GM12878 (cell line): ENCODE results near the gene JADE1. TPM values are rescaled to one million over a fixed set of nuclear protein-coding genes. Genes with fewer than 3 reads are reported as not detected.

ENCODE experiments used
- ATAC-seq: fragments of 200-7000 bp; cut with Tn5 transposase; 3 replicates; pipeline ENCODE4 v1.9.1; 2020; ENCODE audit warnings: mild to moderate bottlenecking, moderate library complexity
- BruUV-seq: library from RNA; stranded (reverse); fragments of 400-500 nt; replicated peaks from 2 replicates; lab custom pipeline; 2021; lab: Mats Ljungman, UMichigan
- CTCF ChIA-PET: fragments of 300-600 bp; sonication (Branson Sonifier 250); formaldehyde crosslinking; extraction: SDS; loops from one replicate; lab custom pipeline; 2021; ENCODE audit warnings: inconsistent platforms; lab: Yijun Ruan, JAX
- POLR2A ChIA-PET: fragments of 350-600 bp; formaldehyde crosslinking; extraction: SDS; loops from one replicate; lab custom pipeline; 2021; ENCODE audit warnings: inconsistent platforms; lab: Charles Lee
- RAD21 ChIA-PET: fragments of 300-600 bp; sonication (Branson Sonifier 250); formaldehyde crosslinking; loops from one replicate; lab custom pipeline; 2023; ENCODE audit warnings: antibody characterized with exemption; ENCODE audit not compliant: unreplicated experiment; lab: Charles Lee
- SMC1A ChIA-PET: fragments of 300-600 bp; sonication (Branson Sonifier 250); formaldehyde crosslinking; loops from one replicate; lab custom pipeline; 2023; ENCODE audit not compliant: unreplicated experiment, uncharacterized antibody; lab: Charles Lee
- DNase-seq: peaks from one replicate; pipeline ENCODE4 v3.0.0-alpha.2; 2011; ENCODE audit warnings: low read depth, low spot score
- FAIRE-seq: peaks from 3 replicates; lab custom pipeline; 2011; peaks lifted over from hg19 to GRCh38; lab: Jason Lieb, UNC
- H2AFZ ChIP-seq: 2 replicates; pipeline ENCODE4 v1.6.0; 2011; ENCODE audit warnings: low read depth, low read length, control low read depth; ENCODE audit not compliant: control insufficient read depth
- H3K27ac ChIP-seq: 2 replicates; pipeline ENCODE4 v1.5.1; 2011; ENCODE audit warnings: control low read depth; ENCODE audit not compliant: control insufficient read depth, insufficient read depth
- H3K27me3 ChIP-seq, 2 experiments: replicated peaks in 1 of 2; 2 replicates each; pipeline versions ENCODE4 v1.6.0 to v1.6.1; 2011; ENCODE audit warnings: low read length in 1 of 2; ENCODE audit not compliant: control insufficient read depth in 2 of 2, insufficient read depth in 2 of 2
- H3K36me3 ChIP-seq, 2 experiments: 2 replicates each; pipeline ENCODE4 v1.5.1; 2011; ENCODE audit warnings: low read length in 1 of 2; ENCODE audit not compliant: control insufficient read depth in 2 of 2, insufficient read depth in 2 of 2
- H3K4me1 ChIP-seq: 2 replicates; pipeline ENCODE4 v1.6.1; 2011; ENCODE audit warnings: mild to moderate bottlenecking, low read length, moderate library complexity, mixed read lengths; ENCODE audit not compliant: control insufficient read depth, insufficient read depth
- H3K4me2 ChIP-seq: 2 replicates; pipeline ENCODE4 v1.6.0; 2011; ENCODE audit warnings: control low read depth; ENCODE audit not compliant: control insufficient read depth, insufficient read depth
- H3K4me3 ChIP-seq: fragments of 200-600 bp; sonication (generic); 2 replicates; pipeline ENCODE4 v1.5.1; 2016
- H3K79me2 ChIP-seq: 2 replicates; pipeline ENCODE4 v1.6.0; 2011; ENCODE audit warnings: low read length; ENCODE audit not compliant: control insufficient read depth, insufficient read depth
- H3K9ac ChIP-seq: 2 replicates; pipeline ENCODE4 v1.8.0; 2011; ENCODE audit warnings: low read length, control low read depth, mixed read lengths; ENCODE audit not compliant: control insufficient read depth, insufficient read depth
- H3K9me3 ChIP-seq: replicated peaks from 3 replicates; pipeline ENCODE4 v1.5.1; 2011; ENCODE audit warnings: mild to moderate bottlenecking, low read length; ENCODE audit not compliant: control insufficient read depth, insufficient read depth
- H4K20me1 ChIP-seq: 2 replicates; pipeline ENCODE4 v1.6.0; 2011; ENCODE audit not compliant: control insufficient read depth, insufficient read depth
- BCLAF1 ChIP-seq: fragments of 450-650 bp; IDR thresholded peaks from 2 replicates; pipeline ENCODE4 v1.6.1; 2017; ENCODE audit warnings: antibody characterized with exemption, mild to moderate bottlenecking, moderate library complexity
- CBX3 ChIP-seq: fragments of 200-600 bp; sonication (generic); IDR thresholded peaks from 2 replicates; pipeline ENCODE4 v1.6.1; 2016; ENCODE audit warnings: low read depth, borderline replicate concordance
- EED ChIP-seq: sonication (generic); IDR thresholded peaks from 2 replicates; pipeline ENCODE4 v1.6.1; 2016; ENCODE audit warnings: antibody characterized with exemption, low read depth
- FOXK2 ChIP-seq: fragments of 450-650 bp; IDR thresholded peaks from 2 replicates; pipeline ENCODE4 v1.6.1; 2017; ENCODE audit warnings: mild to moderate bottlenecking, moderate library complexity
- PAX8 ChIP-seq: fragments of 450-650 bp; IDR thresholded peaks from 2 replicates; pipeline ENCODE4 v1.6.1; 2017; ENCODE audit warnings: mild to moderate bottlenecking, moderate library complexity
- RELB ChIP-seq: fragments of 450-650 bp; IDR thresholded peaks from 2 replicates; pipeline ENCODE4 v1.6.1; 2017; ENCODE audit warnings: low read depth, mild to moderate bottlenecking, moderate library complexity
- RUNX3 ChIP-seq: IDR thresholded peaks from 2 replicates; pipeline ENCODE4 v1.6.1; 2012; ENCODE audit warnings: low read length, inconsistent platforms
- SMAD1 ChIP-seq: fragments of 450-650 bp; IDR thresholded peaks from 2 replicates; pipeline ENCODE4 v1.6.1; 2018; ENCODE audit warnings: mild to moderate bottlenecking, low read depth; ENCODE audit not compliant: partially characterized antibody
- SMC3 ChIP-seq: IDR thresholded peaks from 2 replicates; pipeline ENCODE4 v1.6.1; 2011; ENCODE audit warnings: low read length, improper control_type of control experiment, borderline replicate concordance
- TBL1XR1 ChIP-seq: IDR thresholded peaks from 2 replicates; pipeline ENCODE4 v1.6.1; 2012; ENCODE audit warnings: low read depth, low read length, improper control_type of control experiment
- TCF12 ChIP-seq: IDR thresholded peaks from 2 replicates; pipeline ENCODE4 v1.6.1; 2011; ENCODE audit warnings: low read depth, mild to moderate bottlenecking, low read length
- ZNF274 ChIP-seq: IDR thresholded peaks from one replicate; pipeline ENCODE4 v1.8.0; 2011; ENCODE audit not compliant: insufficient read length, insufficient read depth
- WGBS: methylation state at CpG from one replicate; pipeline ENCODE4 v1.1.6; 2016; ENCODE audit warnings: low lambda C conversion rate; ENCODE audit not compliant: insufficient replicate concordance, insufficient coverage; ENCODE audit errors: missing lambda C conversion rate; 5-methylcytosine and 5-hydroxymethylcytosine counted together
- in situ Hi-C: fragments of 300-500 bp; cut with MboI; formaldehyde crosslinking; loops from 9 replicates; pipeline ENCODE4 v1.14.3; 2018; ENCODE audit warnings: mixed read lengths
- intact Hi-C: fragments of 100-400 bp; cut with micrococcal nuclease; formaldehyde crosslinking; loops from one replicate; pipeline ENCODE4 v1.14.2; 2022; ENCODE audit not compliant: unreplicated experiment
- polyA plus RNA-seq, 11 experiments: library from polyadenylated mRNA; depleted of rRNA in 4 of 11; unstranded in 6 of 11; stranded (reverse) in 5 of 11; fragments of >200 nt; fragmentation: Nextera tagmentation in 4 of 11; fragmentation: Illumina TruSeq in 1 of 11; extraction: Ambion mirVana in 4 of 11; extraction: Trizol in 1 of 11; gene quantifications; 1 replicate in 1 of 11; 2 replicates in 10 of 11; pipeline versions ENCODE4 v1.2.1 to v1.2.3, GENCODE V29; 2011 to 2016; ENCODE audit warnings: inconsistent platforms in 2 of 11, missing spikeins in 2 of 11, low read depth in 1 of 11
- total RNA-seq, 4 experiments: library from RNA; depleted of rRNA in 3 of 4; stranded (reverse); fragments of >200 nt in 3 of 4; fragmentation: Illumina TruSeq in 1 of 4; extraction: Trizol in 1 of 4; gene quantifications; 2 replicates each; pipeline versions ENCODE4 v1.2.1 to v1.2.3, GENCODE V29; 2013 to 2021

Gene JADE1
- total and polyA plus RNA-seq, 10 of the 15 experiments (the other 5 are each of a cell fraction or from before 2014, with no cell fraction given) = 5.9 to 27.2 (median 15.8) TPM

- DNase-seq (no peak), FAIRE-seq (no peak), ATAC-seq (no peak)
- H3K4me3 ChIP-seq = no peak overlapping the region
- no peak overlapping the region for H2AFZ ChIP-seq
- H4K20me1 ChIP-seq = no peaks in the 10 kb centered on the region
- in situ Hi-C loops = no loop called here
- no peak overlapping the region for H3K27ac ChIP-seq
- no peaks in the 10 kb centered on the region; the same call in 2 of the 3 replicates for H3K9me3 ChIP-seq
- BruUV-seq = no TSS peak
- ChIA-PET CTCF (interaction anchor here (0.9 to 6.3 kb wide), 5 partner anchors 7 to 18 kb away, joined by 3 to 66 read pairs (median 4); no protein-coding TSS in a partner anchor), RAD21 (interaction anchor here (0.9 to 1.8 kb wide), 5 partner anchors 8 to 42 kb away, joined by 3 to 9 read pairs (median 5); partner anchors contain the start of gene JADE1), POLR2A (interaction anchor here (1.1 to 2.1 kb wide), 4 partner anchors 8 to 43 kb away, joined by 3 to 16 read pairs (median 4); no protein-coding TSS in a partner anchor), SMC1A (interaction anchor here (1.3 to 6.4 kb wide), 4 partner anchors 7 to 36 kb away, joined by 4 to 76 read pairs (median 10); no protein-coding TSS in a partner anchor)
- H3K9ac ChIP-seq = no peak overlapping the region
- H3K79me2 ChIP-seq = peaks cover 90% of the 10 kb centered on the region
- H3K27me3 ChIP-seq = no peaks in the 10 kb centered on the region
- peaks cover 26% of the 10 kb centered on the region for H3K4me1 ChIP-seq
- no peak overlapping the region for H3K4me2 ChIP-seq
- intact Hi-C loops = no loop called here
- TF ChIP-seq TBL1XR1 (no peak), FOXK2 (no peak), SMC3 (no peak), TCF12 (no peak), ZNF274 (no peak)
- WGBS = 81% methylated on average over 3 of the region's 3 CpGs
- peaks cover 0 to 2% of the 10 kb centered on the region in 2 experiments; a peak in 1 of 4 replicates for H3K36me3 ChIP-seq
These were observed 11.2 kb downstream of the JADE1 start for GRCh38 chr4:128820671-128821070.

GRCh38 chr4:128821151-128821550 lies 11.7 kb downstream of the JADE1 start:
- H3K9ac ChIP-seq = no peak overlapping the region
- 96% methylated on average over 2 of the region's 2 CpGs for WGBS
- RAD21 ChIA-PET = interaction anchor here (0.9 to 1.8 kb wide), 5 partner anchors 9 to 41 kb away, joined by 3 to 9 read pairs (median 5); partner anchors contain the start of gene JADE1
- H3K4me2 ChIP-seq = no peak overlapping the region
- H3K4me3 ChIP-seq = no peak overlapping the region
- in situ Hi-C loops = no loop called here
- POLR2A ChIA-PET = interaction anchor here (1.1 to 2.1 kb wide), 4 partner anchors 9 to 42 kb away, joined by 3 to 16 read pairs (median 4); no protein-coding TSS in a partner anchor
- peaks cover 90% of the 10 kb centered on the region for H3K79me2 ChIP-seq
- H3K36me3 ChIP-seq = peaks cover 0 to 2% of the 10 kb centered on the region in 2 experiments; a peak in 1 of 4 replicates
- SMC1A ChIA-PET = interaction anchor here (1.3 to 6.4 kb wide), 4 partner anchors 7 to 35 kb away, joined by 4 to 76 read pairs (median 10); no protein-coding TSS in a partner anchor
- no peak overlapping the region for H3K27ac ChIP-seq
- H2AFZ ChIP-seq = no peak overlapping the region
- H4K20me1 ChIP-seq = no peaks in the 10 kb centered on the region
- ATAC-seq (no peak), FAIRE-seq (no peak), DNase-seq (no peak)
- no TSS peak for BruUV-seq
- peaks cover 31% of the 10 kb centered on the region for H3K4me1 ChIP-seq
- no peaks in the 10 kb centered on the region; the same call in 2 of the 3 replicates for H3K9me3 ChIP-seq
- no peaks in the 10 kb centered on the region for H3K27me3 ChIP-seq
- intact Hi-C loops = no loop called here
- CTCF ChIA-PET = interaction anchor here (0.7 to 6.3 kb wide), 6 partner anchors 8 to 265 kb away, joined by 3 to 66 read pairs (median 4); no protein-coding TSS in a partner anchor
- TF ChIP-seq RELB (no peak), TCF12 (no peak), PAX8 (no peak), BCLAF1 (no peak), SMAD1 (no peak), RUNX3 (no peak), EED (no peak), CBX3 (no peak)
